ENCODE measurements around the gene RERG.

The RERG gene

DNA sequence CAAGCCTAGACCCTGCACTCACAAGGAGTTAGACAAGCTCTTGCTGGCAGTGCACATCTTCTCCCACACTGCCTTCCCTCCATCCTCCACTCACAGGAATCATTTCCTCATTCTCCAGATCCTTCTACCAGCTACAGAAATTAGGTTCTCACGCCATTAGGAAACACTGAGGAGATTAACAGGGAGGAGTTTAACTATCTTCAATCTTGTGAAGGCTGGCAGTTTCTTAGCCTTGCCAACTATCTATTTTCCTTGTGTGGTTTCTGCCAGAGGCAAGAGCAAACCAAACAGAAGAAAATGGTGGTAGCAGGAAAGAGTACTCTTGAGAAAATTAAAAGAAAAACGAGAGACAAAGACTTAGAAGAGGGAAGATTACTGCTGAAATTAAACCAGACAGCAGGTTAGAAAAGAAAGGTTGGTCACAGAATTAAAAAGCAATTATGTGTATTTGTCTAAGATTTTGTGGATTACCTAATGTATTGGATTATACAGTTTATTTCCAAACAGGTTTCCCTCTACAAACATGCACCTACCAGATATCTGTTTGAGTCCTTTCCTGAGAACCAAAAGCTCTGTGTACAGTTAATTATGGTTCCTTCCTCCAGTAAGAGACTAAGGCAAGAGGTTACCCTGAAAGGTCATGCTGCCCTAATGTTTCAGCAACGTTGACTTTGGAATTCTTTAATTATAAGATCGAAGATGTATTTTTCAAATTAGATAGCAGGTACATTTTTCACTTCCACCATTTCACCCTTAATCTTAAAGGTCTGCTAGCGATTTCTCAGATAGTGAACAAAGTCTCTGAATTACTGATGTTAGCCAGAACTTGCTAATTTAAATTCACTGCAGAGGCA lies 5.0 kb downstream of the RERG start:
- no peak for DNase-seq

DNA sequence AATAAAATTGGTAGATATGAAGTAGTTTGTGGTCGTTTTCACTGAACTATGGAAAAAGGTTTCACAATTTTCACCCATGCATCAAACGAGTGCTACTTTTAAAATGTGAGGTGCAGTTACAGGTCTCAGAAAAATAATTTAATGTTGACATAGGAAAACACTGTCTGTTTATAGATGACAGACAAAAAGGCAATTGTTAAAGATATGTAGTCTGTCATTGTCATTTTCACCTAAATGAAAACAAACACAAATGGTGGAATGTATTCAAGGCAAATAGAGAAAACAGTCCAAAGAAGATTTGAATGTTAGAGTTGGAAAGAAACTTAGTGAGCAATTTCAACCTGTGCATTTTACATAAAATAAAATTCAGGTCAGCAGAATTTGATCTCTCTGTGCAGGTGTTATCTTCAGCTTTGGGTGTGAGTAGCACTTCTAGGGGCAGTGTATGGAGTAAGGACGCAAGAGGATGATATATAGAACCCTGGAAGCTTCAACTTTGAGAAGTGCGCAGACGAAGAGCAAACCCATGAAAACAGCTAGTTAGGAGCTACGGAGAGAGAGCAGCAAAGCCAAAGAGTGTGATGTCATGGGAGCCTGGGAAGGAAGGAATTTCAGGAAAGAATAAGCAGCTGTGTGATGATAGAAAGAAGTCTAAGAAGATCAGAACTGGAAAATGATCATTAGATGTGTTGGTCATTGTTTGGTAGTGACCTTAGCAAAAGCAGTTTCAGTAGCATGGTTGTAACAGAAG lies 6.2 kb downstream of the RERG start:
- no peak for DNase-seq

DNA sequence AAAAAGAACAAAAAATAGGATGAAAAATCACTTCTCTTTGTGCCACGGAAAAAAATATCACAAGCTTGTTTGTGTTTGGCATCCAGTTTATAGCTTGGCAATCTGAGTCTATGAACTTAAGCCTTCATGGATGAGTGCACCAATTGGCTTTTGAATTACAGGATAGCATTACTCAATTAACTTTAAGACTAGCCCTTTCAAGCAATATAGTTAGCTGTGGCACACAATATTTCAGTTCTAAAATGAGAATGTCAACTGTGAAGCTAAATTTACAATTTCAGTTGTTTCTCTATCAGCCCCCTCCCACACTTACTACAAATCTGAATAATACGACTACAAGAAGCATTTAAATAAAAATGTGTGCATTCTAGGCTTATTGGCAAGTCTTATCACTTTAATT lies 8.3 kb downstream of the RERG start:
- no peak for DNase-seq

DNA sequence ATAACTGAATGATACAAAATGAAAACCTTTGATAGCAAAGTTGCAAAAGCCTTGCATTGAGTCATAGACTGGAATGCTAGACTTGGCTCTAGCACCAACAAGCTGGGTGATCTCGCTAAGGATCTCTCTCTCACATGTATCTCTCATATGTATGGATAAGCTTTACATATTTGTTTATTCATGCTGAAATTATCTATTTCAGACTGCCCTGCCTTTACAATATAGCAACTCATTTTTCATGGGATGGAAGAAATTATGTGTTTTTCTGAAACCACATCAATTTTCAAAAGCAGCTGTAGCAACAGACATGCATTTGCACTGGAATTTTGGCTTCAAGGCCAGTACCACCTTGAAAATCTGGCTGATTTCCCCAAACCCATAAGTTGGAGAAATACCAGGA lies 11.4 kb downstream of the RERG start:
- DNase-seq, result no peak

DNA sequence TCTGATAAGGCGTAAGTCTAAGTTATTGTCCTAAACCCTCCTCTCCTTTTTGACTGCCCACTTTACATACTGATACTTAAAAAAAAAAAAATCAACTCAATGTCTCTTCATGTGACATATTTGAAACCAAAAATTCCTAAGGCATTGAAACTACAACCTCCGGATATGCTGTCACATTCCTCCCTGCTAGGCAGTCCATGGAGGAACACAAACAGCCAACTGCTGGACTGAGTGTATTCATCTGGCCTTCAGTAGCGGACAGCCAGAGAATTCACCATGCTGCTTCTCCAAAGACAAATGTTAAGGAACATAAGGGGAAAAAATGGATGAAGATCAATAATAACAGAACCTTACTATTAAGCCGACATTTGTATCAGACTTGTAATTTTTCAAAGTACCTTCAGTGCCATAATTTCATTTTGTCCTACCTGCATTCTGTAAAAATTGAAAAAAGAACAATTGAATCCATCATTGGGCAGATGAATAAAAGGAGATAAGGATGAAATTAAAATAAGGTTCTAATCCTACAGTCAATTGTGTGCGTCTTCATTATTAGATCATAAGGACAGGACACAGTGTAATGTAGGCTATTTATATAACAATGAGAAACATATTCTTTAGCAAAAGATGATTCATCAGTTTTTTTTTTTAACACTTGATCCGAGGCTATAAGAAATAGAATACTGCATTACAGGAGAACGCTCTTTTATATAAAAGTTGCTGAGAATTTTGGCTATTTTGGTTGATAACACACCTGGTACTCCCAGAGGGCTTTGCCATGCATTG lies 12.2 kb downstream of the RERG start:
- no peak for DNase-seq

DNA sequence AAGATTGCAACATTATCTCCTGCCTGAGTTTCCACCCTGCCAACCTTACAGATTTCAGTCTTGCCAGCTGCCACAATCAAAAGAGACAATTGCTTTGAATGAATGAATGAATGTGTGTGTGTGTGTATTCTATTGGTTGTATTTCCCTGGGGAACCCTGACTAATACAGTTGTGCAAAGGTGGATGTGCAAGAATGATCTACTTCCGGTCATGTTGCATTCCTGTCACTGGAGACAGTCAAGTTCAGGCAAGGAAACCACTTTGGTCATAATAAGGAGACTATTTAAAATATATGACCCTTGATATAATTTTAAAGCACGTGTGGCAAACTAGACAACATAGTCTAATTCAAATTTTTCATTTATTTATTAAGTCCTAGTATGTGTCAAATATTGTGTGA lies 13.1 kb downstream of the RERG start:
- no peak for DNase-seq

DNA sequence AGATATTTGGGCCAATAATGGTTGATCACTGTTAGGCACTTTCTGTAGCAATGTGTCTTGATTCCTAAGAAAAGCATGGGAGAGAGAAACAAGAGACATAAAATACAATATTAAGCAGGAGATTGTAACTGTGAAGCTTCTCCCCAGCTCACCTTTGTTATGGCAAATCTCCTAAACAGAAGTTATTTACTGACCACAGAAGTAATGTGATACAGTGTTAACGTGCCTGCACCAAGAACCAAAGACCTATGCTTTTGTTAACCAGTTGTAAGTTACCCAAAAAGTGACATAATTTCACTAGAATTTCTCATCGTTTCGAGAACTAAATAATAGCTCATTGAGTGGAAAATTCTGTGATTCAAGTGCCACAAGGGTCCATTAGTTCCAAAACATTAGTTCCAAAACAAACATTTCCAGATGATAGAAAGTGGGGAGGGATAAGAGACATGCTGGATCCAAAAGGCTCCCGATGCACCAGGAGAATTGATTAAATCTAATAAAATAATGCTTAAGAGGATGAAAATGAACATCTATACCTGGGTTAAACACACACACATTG lies 14.3 kb downstream of the RERG start:
- no peak for DNase-seq

DNA sequence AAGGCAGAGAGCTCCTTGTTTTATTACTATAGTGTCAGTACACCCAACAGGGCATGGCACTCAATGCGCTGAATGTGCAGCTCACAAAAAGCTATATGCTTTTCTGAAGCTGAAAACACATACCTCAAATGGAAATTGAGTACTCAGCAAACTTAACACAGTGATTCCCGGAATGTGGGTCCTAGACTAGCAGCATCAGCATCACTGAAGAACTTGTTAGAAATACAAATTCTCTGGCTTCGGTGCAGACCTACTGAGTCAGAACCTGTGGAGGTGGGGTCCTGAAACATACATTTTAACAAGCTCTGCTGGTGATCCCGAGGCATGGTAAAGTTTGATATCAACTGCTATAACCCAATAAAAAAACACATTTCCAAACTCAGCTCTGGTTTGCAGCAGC lies 14.9 kb downstream of the RERG start:
- no peak for DNase-seq

DNA sequence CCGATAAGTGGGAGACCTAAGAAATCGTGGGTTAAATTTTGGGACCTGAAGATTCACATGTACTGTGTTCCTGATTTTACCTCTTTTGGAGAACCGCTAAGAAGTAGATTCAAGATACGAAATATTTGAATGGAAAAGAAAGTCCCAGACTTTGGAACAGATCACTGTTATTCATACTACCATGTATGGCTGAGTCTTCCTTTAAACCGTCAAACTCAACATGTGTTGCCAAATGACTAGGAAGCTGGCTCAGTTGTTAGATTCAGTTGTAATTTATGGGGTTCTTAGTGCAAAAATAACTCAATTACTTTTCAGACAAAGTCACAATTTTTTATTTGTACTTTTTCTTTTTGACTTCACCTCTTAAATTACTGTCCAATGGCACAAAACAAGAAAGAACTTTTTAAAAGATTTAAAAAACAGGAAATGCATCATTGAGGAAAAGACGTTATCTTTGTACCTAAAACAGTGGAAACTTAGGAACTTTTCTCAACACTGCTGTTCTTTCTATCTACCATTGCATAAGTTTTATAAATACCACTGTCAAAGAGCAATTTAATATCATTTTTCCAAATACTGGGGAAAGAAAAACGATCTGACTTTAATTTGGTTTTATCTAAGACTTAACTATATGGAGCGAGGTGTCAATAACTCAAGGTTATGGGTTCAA lies 15.7 kb downstream of the RERG start:
- DNase-seq, result no peak

DNA sequence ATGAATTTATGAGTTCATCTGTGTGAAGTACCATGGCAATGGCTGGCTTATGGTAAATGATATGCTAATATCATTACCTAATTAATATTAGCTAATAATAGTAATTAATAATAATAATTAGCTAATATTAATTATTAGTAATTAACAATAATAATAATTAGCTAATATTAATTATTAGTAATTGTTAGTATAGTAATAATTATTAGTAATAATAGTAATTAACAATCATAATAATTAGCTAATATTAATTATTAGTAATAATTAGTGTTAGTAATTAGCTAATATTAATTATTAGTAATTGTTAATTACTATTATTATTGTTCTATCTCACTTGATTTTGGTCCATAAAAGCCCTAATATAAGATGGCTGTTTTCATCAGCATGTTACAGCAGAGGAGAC lies 19.8 kb downstream of the RERG start:
- DNase-seq, result no peak

DNA sequence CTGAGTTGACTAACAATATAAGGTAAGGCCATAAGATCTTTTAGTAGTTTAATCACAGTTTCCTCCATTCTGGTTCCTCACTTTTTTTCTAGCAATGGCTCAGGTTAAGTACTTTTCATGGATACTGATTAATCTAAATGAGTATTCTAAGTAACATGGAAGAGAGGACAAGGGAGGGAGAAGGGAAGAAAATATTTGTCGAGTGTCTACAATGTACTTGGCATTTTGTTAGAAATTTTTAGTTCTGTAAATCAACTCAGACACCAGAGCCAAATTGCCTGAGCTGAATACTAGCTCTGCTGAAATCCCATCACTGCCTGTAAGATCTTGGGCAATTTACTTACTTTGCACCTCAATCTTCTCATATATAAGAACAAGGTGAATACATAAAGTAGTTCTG lies 20.2 kb downstream of the RERG start:
- DNase-seq, result no peak

DNA sequence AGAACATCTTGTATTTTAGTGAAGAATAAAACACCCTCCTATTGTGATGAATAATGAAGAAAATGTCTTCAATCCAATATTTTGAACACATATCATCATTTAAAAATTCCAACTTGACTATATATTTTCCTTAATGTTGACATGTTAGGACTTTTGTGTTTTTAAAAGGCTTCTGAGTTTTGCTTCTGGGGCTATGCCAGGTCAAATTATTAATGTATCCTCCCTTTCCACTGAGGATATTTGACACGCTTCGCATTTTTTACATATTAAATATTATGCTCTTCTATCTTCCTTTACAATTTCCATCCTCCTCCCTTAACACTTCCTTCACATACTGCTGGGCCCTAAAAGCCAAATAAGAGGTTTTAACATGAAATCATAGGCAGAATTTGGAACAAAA lies 20.6 kb downstream of the RERG start:
- no peak for DNase-seq

DNA sequence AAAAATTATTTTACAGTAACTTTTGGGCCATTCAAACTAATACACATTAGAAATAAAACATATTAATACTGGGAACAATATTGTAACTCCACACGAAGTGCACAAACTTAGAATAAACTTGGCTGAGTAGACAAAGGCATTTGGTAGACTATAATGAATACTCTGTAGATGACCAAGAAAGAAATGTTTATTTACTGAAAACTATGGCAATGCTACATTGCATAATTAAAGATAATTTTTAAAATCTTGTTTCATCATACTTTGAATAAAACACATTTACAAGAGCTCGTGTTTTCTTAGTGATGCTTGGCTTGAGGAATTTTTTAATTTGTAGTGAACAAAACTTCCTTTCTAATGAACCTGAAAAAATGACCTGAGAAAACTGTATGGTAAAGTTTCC lies 21.3 kb downstream of the RERG start:
- DNase-seq, result no peak

DNA sequence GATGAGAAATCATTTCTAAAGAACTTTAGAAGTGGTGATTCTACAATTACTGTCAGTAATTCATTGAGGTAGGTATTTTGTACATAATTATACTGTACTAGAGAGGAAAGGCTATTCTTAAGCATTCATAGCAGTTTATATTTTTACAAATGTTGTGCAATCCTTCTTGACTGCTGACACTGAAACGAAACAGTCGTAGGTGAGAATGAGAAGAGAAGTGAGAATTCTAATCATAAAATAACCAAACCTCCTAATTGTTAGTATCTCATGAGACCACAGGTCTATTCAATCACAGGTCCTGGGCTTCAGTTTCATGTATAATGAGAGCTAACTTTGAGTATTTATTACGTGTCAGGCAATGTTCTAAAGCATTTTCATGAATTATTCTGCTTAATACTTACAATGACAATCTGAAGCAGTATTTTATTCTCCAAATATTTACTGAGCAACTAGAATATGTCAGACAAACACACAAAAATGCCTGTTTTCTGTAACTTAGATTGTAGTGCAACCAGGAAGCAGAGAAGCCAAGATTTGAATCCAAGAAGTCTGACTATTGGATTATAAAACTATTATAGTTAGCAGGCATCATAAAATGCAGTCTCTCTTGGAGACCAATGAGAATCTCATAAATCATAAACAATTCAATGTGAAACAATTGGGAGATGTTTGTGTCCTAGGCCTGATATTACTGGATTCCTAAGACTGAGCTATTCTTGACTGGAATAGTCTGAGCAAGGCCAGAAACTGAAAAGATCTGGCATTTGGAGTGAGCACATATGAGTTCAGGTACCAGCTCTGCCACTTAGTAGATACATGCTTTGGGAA lies 24.3 kb downstream of the RERG start:
- DNase-seq, result no peak

DNA sequence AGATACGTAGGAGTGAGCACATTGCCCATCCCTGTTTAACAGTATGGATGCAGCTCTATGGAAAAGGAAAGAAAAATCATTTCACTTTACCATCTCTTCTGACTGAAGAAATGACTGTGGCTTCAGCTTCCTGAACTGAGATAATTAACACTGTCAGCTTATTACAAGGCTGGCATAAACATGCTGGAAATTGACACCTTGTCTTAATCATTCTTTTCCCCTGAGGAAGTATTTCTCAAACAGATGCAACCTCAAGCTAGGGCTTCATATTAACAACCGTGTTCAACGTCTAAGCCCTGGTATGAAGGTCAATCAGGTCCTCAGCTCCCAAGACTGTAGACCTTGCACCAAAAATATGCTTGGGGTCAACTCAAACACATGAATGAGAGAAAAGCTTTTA lies 25.0 kb downstream of the RERG start:
- DNase-seq, result no peak

DNA sequence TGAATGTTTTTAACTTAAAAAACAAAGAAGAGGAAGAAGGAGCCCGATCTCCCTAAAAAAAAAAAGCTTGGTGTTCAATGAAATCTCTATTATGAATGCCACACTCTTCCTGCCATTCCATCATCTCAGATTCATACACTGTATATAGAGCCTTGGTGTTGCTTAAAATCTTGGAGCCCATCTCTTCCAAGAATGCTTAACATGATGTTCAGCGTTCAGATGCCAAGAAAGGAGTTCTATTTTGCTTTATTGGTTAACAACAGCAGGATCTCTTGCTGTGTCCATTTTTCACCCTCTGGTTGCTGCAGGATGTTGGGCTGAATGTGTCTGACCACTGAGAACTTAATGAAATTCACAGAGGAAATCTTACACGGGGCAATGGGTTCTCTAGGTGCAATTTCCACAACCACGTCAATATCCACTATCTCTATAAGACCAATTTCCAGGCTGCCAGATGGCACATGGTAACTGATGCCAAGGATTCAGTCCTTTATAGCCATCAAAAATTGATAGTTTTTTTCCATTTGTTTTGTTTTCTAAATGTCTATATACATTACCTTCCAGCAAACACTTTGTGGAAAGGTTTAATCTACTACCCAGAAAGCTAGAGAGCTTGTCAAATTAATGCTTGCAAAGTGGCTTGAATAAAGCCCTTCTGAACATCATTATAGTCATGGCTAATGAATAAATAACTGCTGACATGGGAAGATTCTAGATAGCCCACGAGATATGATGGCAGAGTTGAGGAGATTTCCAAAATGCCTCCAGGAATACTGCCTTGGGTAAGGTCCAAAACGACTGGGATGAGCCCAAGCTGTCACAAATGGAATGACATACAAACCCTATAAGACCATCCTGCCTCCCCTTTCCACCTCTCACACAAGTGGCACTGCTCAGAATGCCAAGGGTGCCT lies 26.5 kb downstream of the RERG start:
- DNase-seq, result no peak

DNA sequence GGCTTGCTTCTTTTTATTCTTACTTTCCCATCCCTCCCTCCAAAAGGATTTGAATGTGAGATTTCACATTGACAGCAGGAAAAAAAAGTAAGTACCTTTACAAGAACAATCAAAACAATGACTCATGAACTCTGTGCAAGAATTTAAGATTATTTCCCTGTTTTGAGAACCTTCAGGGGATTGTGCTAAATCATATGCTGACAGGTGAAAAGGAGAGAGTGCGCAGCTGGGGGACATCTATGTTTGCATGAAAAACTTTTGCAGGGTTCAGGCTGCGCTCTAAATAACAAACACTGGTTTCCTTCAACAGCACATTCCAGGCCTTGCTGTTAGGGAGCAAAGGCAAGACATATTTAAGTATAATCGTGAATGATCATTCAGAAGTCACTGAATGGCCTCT lies 27.3 kb downstream of the RERG start:
- DNase-seq, result no peak

DNA sequence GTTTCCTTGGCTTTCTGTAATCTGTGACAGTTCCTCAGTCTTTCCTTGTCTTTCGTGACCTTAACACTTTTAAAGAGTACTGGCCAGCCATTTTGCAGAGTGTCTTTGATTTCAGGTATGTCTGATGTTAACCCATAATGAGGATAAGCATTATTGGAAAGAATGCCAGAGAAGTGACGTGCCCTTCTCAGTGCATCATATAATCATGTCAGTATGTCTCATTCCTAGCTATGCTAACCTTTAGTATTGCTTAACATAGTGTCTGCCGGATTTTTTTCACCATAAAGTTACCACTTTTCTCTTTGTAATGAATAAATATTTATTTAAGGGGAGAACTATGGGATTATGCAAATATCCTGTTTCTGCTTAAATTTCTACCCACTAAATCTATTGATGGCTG lies 28.5 kb downstream of the RERG start:
- DNase-seq, result no peak

DNA sequence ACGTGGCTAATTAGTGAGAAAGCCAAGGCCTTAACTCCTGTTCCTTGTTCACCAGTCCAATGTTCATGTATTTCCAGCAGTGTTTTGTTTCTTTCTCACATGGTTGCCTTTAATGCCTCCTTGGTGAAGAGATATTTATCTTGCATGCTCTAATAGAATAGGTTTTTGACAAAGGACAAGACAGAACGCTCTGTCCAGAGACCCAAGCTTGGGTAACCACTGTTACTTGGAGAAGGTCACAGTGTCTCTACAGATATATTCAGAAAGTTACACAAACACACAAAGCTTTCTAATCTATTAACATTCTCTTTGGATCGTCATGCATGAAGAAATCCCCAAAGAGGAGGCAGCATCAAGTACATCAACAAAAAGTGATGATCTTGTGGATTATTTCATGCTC lies 33.1 kb downstream of the RERG start:
- DNase-seq, result no peak

DNA sequence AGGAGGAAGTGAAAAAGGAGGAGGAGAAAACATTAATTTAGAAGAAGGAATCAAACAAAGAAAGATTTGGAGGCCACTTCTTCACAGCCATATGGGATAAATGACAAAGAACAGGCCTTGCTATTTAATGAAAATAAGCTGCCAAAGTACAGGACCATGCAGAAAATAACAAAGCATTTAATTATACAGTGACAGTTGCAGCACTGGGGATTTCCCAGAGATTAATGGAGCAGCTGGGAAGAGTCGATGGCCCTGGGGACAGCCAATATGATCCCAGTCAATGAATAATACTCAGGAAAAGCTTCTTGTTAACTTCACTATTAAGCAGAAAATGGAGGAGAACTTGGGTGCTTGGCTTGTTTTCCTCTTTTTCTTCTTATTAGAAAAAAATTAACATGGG lies 34.6 kb downstream of the RERG start:
- no peak for DNase-seq

DNA sequence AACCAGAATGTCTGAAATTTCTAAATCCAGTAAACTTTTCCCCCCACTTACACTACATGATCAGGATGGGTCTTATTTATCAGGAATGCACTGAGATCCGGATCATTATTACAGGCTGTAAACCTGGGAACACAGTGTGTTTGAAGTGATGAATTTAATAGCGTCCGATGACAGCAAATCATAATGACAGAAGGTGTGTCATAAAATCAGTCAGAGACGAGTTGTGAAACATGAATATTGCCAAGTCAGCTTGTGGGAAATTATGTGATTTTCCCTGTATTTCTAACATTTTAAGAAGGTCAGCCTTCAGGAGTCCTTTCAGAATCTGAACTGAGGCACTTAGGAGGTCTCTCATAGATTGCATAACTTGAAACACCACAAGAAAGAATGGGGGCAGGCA lies 36.7 kb downstream of the RERG start:
- no peak for DNase-seq

Measured in activated T-cell treated with anti-CD3 and anti-CD28 coated beads, Interleukin-2, amount 50 U/mL, for 48 hours (primary cell).